Suprapubic skin (tissue), 4 donors: ENCODE data around the gene ENO1. TPM values are rescaled to one million over a fixed set of nuclear protein-coding genes. Genes with fewer than 3 reads are reported as not detected.

Experiments used
- DNase-seq, 2 donors: peaks; one replicate each; pipeline ENCODE4 v3.0.0-alpha.2; 2019; ENCODE audit warnings: low spot score in 2 of 2
- H3K27ac ChIP-seq: fragments of 200-600 bp; sonication (generic); one replicate; pipeline ENCODE4 v1.5.1; 2019
- H3K27me3 ChIP-seq: fragments of 200-600 bp; sonication (generic); one replicate; pipeline ENCODE4 v1.5.1; 2019
- H3K36me3 ChIP-seq: fragments of 200-600 bp; sonication (generic); one replicate; pipeline ENCODE4 v1.5.1; 2019
- H3K4me1 ChIP-seq: fragments of 200-600 bp; sonication (generic); one replicate; pipeline ENCODE4 v1.5.1; 2019
- H3K4me3 ChIP-seq: fragments of 200-600 bp; sonication (generic); one replicate; pipeline ENCODE4 v1.5.1; 2019; ENCODE audit warnings: mild to moderate bottlenecking
- H3K9me3 ChIP-seq: fragments of 200-600 bp; sonication (generic); one replicate; pipeline ENCODE4 v1.5.1; 2019
- EP300 ChIP-seq: sonication (generic); formaldehyde crosslinking; IDR thresholded peaks from one replicate; pipeline ENCODE4 v1.6.1; 2017; ENCODE audit warnings: antibody characterized with exemption
- POLR2A ChIP-seq, 2 donors: fragments of 450-650 bp; IDR thresholded peaks; one replicate each; pipeline ENCODE4 v1.6.1; 2017; ENCODE audit warnings: antibody characterized with exemption in 2 of 2, mild to moderate bottlenecking in 2 of 2, moderate library complexity in 2 of 2
- POLR2AphosphoS5 ChIP-seq, 3 donors: sonication (generic); formaldehyde crosslinking; IDR thresholded peaks; one replicate each; pipeline ENCODE4 v1.6.1; 2017; ENCODE audit warnings: antibody characterized with exemption in 3 of 3
- WGBS: methylation state at CpG from one replicate; pipeline ENCODE4 v1.1.5; 2018; 5-methylcytosine and 5-hydroxymethylcytosine counted together
- total RNA-seq, 4 donors: library from RNA; depleted of rRNA; stranded (reverse); fragments of >200 nt; gene quantifications; one replicate each; pipeline ENCODE4 v1.1.0, GENCODE V29; 2016
- TF ChIP-seq, protein P1 (sequence below), 2 donors: fragments of 200-600 bp in 1 of 2; fragments of 450-650 bp in 1 of 2; sonication (generic) in 1 of 2; IDR thresholded peaks; one replicate each; pipeline ENCODE4 v1.5.1; 2016 to 2019; ENCODE audit warnings: antibody characterized with exemption in 2 of 2, mild to moderate bottlenecking in 1 of 2, moderate library complexity in 1 of 2

The ENO1 gene
- total RNA-seq, 4 donors from 2014 or later, result 406 to 694 (median 578) TPM

DNA sequence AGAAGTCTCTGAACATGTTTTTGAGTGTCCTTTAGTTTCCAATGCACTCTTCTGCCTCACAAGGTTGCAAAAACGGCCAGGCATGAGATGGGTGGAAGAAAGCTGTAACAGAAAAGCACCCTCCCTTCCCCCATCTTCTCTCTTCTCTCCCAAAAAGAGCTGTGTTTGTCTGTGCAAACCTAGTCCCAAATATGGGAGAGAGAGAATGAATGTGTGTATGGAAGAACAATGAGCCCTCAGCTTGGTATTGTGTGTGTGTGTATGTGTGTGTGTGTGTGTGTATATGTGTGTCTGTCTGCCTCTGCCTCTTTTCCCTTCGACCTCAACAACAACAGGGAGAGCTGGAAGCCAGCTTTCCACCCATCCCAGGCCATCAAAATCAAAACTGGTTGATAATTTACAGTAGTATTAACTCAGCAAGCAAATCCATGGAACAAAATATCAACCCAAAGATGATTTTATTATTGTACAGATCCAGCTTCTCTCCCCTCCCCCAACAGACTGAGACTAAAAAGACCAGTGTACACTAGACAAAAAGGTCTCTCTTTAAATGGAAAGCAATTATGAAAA is 62.8 kb downstream of the ENO1 start:
- no peaks in the 10 kb centered on the region for H3K9me3 ChIP-seq
- TF ChIP-seq, protein P1, sequence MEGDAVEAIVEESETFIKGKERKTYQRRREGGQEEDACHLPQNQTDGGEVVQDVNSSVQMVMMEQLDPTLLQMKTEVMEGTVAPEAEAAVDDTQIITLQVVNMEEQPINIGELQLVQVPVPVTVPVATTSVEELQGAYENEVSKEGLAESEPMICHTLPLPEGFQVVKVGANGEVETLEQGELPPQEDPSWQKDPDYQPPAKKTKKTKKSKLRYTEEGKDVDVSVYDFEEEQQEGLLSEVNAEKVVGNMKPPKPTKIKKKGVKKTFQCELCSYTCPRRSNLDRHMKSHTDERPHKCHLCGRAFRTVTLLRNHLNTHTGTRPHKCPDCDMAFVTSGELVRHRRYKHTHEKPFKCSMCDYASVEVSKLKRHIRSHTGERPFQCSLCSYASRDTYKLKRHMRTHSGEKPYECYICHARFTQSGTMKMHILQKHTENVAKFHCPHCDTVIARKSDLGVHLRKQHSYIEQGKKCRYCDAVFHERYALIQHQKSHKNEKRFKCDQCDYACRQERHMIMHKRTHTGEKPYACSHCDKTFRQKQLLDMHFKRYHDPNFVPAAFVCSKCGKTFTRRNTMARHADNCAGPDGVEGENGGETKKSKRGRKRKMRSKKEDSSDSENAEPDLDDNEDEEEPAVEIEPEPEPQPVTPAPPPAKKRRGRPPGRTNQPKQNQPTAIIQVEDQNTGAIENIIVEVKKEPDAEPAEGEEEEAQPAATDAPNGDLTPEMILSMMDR (IDR thresholded peaks at IDR 0.05), result no peak
- no peak for TF ChIP-seq POLR2AphosphoS5 (IDR thresholded peaks at IDR 0.05)
- TF ChIP-seq POLR2A (IDR thresholded peaks at IDR 0.05), result no peak
- TF ChIP-seq EP300, result no peak
- H3K27ac ChIP-seq, result peak overlapping the region; percentile 99
- H3K27me3 ChIP-seq, result no peaks in the 10 kb centered on the region
- H3K4me3 ChIP-seq, result peak overlapping the region; percentile 80
- peak in 1 of 2 donors; percentile 5 for DNase-seq
- H3K36me3 ChIP-seq, result no peaks in the 10 kb centered on the region
- 4% methylated on average over 2 of the region's 2 CpGs for WGBS
- peaks cover 40% of the 10 kb centered on the region for H3K4me1 ChIP-seq

DNA sequence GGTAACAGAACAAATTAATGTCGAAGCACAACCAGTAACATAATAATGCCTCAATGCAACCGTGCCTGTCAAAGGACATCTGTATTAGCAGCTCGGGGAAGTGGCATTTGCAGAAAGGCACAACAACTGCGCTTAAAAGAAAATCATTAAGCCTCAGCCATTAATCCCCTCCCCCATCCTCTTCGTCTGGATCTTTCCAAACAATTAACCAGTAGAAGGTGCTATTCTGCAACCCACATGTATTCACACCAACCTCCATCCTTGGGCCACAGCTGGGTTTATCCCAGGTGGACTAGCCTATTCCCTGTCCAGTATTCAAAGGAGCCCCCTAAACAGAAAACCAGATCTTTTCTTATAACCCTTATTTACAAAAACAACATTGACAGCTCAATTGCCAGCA is 63.6 kb downstream of the ENO1 start:
- H3K27me3 ChIP-seq, result no peaks in the 10 kb centered on the region
- no peak for TF ChIP-seq EP300
- TF ChIP-seq, protein P1 (IDR thresholded peaks at IDR 0.05), result no peak
- TF ChIP-seq POLR2A (IDR thresholded peaks at IDR 0.05), result no peak
- TF ChIP-seq POLR2AphosphoS5 (IDR thresholded peaks at IDR 0.05), result no peak
- peak in 1 of 2 donors; percentile 9 for DNase-seq
- no peak overlapping the region for H3K27ac ChIP-seq
- no peak overlapping the region for H3K4me3 ChIP-seq
- H3K9me3 ChIP-seq, result no peaks in the 10 kb centered on the region
- H3K4me1 ChIP-seq, result peaks cover 40% of the 10 kb centered on the region
- 61% methylated on average over 5 of the region's 5 CpGs for WGBS
- H3K36me3 ChIP-seq, result no peaks in the 10 kb centered on the region

DNA sequence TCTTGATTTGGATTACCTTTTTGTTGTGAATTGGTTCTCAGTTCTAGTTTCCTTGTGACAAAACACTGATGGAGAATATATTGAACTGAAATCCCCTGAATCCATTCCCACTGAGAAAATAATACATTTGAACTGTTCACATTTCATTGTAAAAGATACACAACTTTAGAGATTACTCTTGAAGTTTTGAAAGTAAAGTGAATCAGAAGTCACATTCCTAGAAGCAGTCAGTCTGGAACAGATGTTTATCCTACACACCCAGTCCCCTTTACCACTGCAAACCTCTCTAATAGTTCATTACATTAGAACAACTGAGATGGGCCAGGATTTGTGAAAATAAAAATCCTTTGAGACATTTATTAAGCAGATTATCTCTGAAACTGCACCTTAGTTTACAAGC is 64.5 kb downstream of the ENO1 start:
- no peaks in the 10 kb centered on the region for H3K9me3 ChIP-seq
- no peak for DNase-seq
- H3K4me1 ChIP-seq, result peaks cover 40% of the 10 kb centered on the region
- no peaks in the 10 kb centered on the region for H3K36me3 ChIP-seq
- H3K4me3 ChIP-seq, result no peak overlapping the region
- H3K27ac ChIP-seq, result no peak overlapping the region
- TF ChIP-seq POLR2AphosphoS5 (IDR thresholded peaks at IDR 0.05) (no peak), EP300 (no peak), POLR2A (IDR thresholded peaks at IDR 0.05) (no peak)
- TF ChIP-seq, protein P1 (IDR thresholded peaks at IDR 0.05), result no peak
- no peaks in the 10 kb centered on the region for H3K27me3 ChIP-seq

DNA sequence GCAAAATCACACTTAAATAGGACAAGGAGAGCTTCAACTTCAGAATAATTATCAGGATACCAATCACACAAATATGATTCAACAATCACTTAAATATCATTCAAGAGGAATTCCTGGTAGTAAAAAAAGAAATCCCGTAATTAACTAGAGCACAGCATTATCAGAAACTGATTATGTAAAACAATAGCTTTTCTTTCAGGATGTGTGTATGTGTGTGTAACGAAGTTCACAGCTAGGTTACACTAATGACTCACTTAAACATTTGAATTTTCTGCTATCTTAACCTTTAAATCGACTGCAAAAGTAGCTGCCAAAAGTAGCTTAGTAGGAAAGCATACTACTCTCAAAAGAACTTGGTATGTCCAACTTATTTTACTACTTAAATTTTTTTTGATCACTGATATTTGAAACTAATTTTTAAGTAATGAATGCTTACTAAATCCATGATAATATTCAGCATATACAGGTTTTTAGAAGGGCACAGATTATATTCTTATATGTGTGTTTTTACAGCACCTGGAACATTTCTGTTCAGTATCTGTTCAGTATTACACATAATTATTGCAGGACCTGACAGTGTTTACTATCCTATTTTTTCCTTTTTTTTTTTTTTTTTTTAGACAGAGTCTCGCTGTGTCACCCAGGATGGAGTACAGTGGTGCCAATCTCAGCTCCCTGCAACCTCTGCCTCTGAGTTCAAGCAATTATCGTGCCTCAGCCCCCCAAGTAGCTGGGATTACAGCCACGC is 65.3 kb downstream of the ENO1 start:
- no peaks in the 10 kb centered on the region for H3K27me3 ChIP-seq
- DNase-seq, result peak in 1 of 2 donors; percentile 8
- TF ChIP-seq EP300 (no peak), POLR2A (IDR thresholded peaks at IDR 0.05) (no peak), POLR2AphosphoS5 (IDR thresholded peaks at IDR 0.05) (no peak)
- TF ChIP-seq, protein P1 (IDR thresholded peaks at IDR 0.05), result no peak
- H3K36me3 ChIP-seq, result no peaks in the 10 kb centered on the region
- peaks cover 33% of the 10 kb centered on the region for H3K4me1 ChIP-seq
- 60% methylated on average over 6 of the region's 6 CpGs for WGBS
- H3K27ac ChIP-seq, result no peak overlapping the region
- H3K4me3 ChIP-seq, result no peak overlapping the region
- H3K9me3 ChIP-seq, result no peaks in the 10 kb centered on the region

DNA sequence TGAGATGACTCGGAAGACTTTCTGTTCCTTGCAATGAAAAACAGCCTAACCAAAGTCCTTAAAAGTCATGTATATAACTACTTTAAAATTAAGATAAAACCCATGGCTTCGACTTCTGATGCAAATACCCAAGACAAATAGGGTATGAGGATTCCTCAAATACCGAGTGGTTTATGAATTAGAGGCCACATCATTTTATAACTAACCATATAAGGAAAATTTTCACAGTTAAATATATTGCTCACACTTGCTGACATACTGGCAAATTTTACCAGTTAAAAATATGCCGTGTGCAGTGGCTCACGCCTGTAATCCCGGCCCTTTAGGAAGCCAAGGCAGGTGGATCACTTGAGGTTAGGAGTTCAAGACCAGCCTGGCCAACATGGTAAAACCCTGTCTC is 66.4 kb downstream of the ENO1 start:
- no peaks in the 10 kb centered on the region for H3K9me3 ChIP-seq
- H3K4me1 ChIP-seq, result peaks cover 32% of the 10 kb centered on the region
- H3K4me3 ChIP-seq, result no peak overlapping the region
- no peak for DNase-seq
- H3K27ac ChIP-seq, result no peak overlapping the region
- no peaks in the 10 kb centered on the region for H3K36me3 ChIP-seq
- WGBS, result 83% methylated on average over 6 of the region's 6 CpGs
- H3K27me3 ChIP-seq, result no peaks in the 10 kb centered on the region
- TF ChIP-seq POLR2A (IDR thresholded peaks at IDR 0.05), result no peak
- TF ChIP-seq EP300, result no peak

Other genes starting within 250 kb of the ENO1 start
- 100 to 1,000 TPM in 2 of 4 donors, 10 to 100 TPM in 2; 43.4 to 113 (median 83.3) TPM for gene RERE, start 61.0 kb downstream of the ENO1 start, total RNA-seq
- gene CA6, start 67.2 kb upstream of the ENO1 start, total RNA-seq, result 10 to 100 TPM in 3 of 4 donors, 1 to 10 TPM in 1; 9.5 to 57.9 (median 38.7) TPM
- gene SLC2A7, start 147.7 kb upstream of the ENO1 start, total RNA-seq, result not detected
- gene SLC2A5, start 190.9 kb upstream of the ENO1 start, total RNA-seq, result 1 to 10 TPM; 3.3 to 6.5 (median 3.8) TPM